GM18502 (cell line): ENCODE data around the gene S1PR5.

Experiments used
- ATAC-seq: cut with Tn5 transposase; IDR thresholded peaks from one replicate; pipeline ENCODE4 v1.9.1; 2021; ENCODE audit warnings: mild to moderate bottlenecking; ENCODE audit not compliant: unreplicated experiment, poor library complexity

The S1PR5 gene

DNA sequence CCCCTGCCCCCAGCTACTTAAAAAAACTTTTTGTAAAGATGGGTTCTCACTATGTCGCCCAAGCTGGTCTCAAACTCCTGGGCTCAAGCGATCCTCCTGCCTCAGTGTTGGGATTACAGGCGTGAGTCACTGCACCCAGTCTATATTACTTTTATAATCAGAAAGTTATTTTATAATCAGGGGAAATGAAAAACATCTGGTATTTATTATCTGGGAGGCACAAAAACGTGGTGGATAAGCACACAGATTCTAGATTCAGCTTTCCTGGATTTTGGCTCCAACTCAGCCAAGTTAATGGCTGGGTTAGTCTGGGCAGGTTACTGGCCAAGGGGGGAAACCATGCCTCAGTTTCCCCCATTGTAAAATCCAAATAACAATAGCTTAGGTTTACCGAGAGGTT, 38.8 kb downstream of the S1PR5 start:
- ATAC-seq: no peak

DNA sequence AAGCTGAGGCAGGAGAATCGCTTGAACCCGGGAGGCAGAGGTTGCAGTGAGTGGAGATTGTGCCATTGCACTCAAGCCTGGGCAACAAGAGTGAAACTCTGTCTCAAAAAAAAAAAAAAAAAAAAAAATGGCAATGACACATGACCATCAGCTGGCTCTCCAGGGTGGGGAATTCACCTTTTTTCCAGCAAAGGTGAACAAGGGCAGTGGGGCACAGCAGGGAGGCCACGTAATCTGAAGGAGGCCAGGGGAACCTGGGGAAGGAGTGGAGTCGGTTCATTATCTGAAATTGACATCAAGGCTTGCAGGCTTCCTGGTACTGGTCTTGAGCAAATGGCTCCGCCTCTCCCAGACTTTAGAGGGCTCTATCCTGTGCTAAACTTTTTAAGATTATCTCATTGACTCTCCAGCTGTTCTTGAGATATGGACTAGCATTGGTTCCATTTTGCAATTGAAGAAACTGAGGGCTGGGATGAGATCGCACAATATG, 42.2 kb downstream of the S1PR5 start:
- no peak for ATAC-seq

DNA sequence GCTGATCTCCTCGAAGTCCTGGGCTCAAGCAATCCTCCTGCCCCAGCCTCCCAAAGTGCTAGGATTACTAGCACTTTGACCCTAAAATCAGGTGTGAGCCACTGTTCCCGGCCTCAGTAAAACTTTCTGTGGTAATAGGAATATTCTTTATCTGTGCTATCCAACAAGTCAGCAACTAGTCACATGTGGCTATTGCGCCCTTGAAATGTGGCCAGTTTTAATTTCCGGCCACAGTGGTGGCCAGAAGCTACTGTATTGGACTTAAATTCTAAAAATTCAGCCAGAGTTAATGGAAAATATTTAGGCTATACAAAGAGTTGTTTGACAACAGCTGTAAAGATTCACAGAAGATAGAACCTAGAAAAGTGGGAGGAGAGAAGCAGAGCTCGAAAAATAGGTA, 44.1 kb downstream of the S1PR5 start:
- ATAC-seq: no peak

DNA sequence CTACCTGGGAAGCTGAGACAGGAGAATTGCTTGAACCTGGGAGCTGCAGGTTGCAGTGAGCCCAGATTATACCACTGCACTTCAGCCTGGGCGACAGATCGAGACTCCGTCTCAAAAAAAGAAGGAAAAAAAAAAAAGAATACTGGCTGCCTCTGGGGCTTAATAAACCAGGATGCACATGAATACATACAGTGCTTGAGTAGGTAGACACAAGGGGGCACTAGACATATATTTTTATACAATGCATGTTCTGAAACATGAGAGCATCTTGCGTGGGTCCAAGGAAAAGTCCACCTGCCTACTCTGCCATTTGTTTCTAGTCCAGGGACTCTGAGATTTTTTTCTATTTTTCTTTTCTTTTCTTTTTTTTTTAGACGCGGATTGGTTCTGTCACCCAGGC, 45.3 kb downstream of the S1PR5 start:
- no peak for ATAC-seq

DNA sequence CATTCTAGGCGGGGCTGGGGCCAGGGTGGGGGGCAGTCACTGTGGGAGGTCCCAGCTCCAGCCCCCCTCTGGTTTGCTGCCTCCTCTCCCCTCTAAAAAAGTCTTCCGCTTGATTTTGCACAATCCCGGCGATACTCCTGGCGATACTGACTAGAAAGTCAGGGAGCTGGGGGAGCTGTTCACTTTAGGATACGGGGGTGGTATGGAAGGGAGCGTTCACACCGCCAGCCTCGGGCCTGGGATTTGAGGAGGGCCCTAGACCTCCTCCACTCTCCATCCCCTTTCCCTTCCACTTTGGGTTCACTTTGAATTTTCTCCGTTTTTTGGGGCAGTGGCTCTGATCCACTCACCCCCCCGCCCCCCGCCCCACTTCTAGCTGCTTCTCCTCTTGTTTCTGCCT, 49.1 kb downstream of the S1PR5 start:
- no peak for ATAC-seq

DNA sequence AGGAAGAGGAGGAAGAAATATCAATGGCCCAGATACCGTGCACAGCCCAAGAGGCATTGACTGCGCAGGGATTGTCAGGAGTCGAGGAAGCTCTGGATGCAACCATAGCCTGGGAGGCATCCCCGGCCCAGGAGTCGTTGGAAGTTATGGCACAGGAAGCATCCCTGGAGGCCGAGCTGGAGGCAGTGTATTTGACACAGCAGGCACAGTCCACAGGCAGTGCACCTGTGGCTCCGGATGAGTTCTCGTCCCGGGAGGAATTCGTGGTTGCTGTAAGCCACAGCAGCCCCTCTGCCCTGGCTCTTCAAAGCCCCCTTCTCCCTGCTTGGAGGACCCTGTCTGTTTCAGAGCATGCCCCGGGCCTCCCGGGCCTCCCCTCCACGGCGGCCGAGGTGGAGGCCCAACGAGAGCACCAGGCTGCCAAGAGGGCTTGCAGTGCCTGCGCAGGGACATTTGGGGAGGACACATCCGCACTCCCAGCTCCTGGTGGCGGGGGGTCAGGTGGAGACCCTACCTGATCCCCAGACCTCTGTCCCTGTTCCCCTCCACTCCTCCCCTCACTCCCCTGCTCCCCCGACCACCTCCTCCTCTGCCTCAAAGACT, 50.0 kb downstream of the S1PR5 start:
- no peak for ATAC-seq

DNA sequence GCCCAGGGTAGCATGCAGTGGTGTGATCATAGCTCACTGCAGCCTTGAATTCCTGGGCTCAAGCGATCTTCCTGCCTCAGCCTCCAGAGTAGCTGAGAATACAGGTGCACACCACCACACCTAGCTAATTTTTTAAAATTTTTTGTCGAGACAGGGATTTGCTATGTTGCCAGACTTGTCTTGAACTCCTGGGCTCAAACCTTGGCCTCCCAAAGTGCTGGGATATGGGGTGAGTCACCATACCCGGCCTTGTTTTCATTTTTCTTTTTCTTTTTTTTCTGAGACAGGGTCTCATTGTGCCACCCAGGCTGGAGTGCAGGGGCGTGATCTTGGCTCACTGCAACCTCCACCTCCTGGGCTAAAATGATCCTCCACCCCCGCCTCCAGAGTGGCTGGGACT, 52.8 kb downstream of the S1PR5 start:
- ATAC-seq: no peak
